DMS153 treated with DMSO at 0.1 percent for 48 hours (cell line): Measurements from ENCODE around the gene WIPF1.

Experiments used
- DNase-seq: peaks from one replicate; lab custom pipeline; 2025; ENCODE audit not compliant: unreplicated experiment; lab: John Stamatoyannopoulos, UW

WIPF1 gene

GRCh38 chr2:174597345-174598047, at the start of gene WIPF1:
Gene WIPF1, minus strand, starts transcription at chr2:174597804. Its CDS starts 12,231 bp downstream, at chr2:174585573.
- DNase-seq, result no peak

GRCh38 chr2:174645296-174645695, 47.7 kb upstream of the WIPF1 start:
- DNase-seq, result no peak

- no peak for DNase-seq
These were observed 46.8 kb upstream of the WIPF1 start for GRCh38 chr2:174644406-174644805.

- DNase-seq, result no peak
These were observed 45.8 kb upstream of the WIPF1 start for GRCh38 chr2:174643356-174643755.

GRCh38 chr2:174641168-174641567, 43.6 kb upstream of the WIPF1 start:
- DNase-seq, result no peak

GRCh38 chr2:174636987-174637386, 39.4 kb upstream of the WIPF1 start:
- no peak for DNase-seq

- no peak for DNase-seq
These were observed 38.3 kb upstream of the WIPF1 start for GRCh38 chr2:174635776-174636404.

GRCh38 chr2:174635015-174635593, 37.5 kb upstream of the WIPF1 start:
- DNase-seq, result no peak

- no peak for DNase-seq
These were observed 36.8 kb upstream of the WIPF1 start for GRCh38 chr2:174634130-174635014.

- DNase-seq, result no peak
These were observed 36.0 kb upstream of the WIPF1 start for GRCh38 chr2:174633623-174633930.

- no peak for DNase-seq
These were observed 35.4 kb upstream of the WIPF1 start for GRCh38 chr2:174632841-174633622.

GRCh38 chr2:174631009-174631981, 33.7 kb upstream of the WIPF1 start:
- DNase-seq, result no peak

- no peak for DNase-seq
These were observed 32.5 kb upstream of the WIPF1 start for GRCh38 chr2:174630107-174630506.

GRCh38 chr2:174629506-174629905, 31.9 kb upstream of the WIPF1 start:
- DNase-seq, result no peak

- DNase-seq, result no peak
These were observed 31.0 kb upstream of the WIPF1 start for GRCh38 chr2:174628528-174629169.

- no peak for DNase-seq
These were observed 29.6 kb upstream of the WIPF1 start for GRCh38 chr2:174627216-174627615.

GRCh38 chr2:174624895-174625430, 27.4 kb upstream of the WIPF1 start:
- DNase-seq, result no peak

GRCh38 chr2:174623690-174624089, 26.1 kb upstream of the WIPF1 start:
- no peak for DNase-seq

GRCh38 chr2:174623106-174623637, 25.6 kb upstream of the WIPF1 start:
- DNase-seq, result no peak
